COR-L47 (cell line): ENCODE results near the gene GPM6B.
A peak's percentile ranks its signal among the peaks of the same experiment; 100 is the strongest.

Experiments
- DNase-seq: peaks from one replicate; lab custom pipeline; 2025; lab: John Stamatoyannopoulos, UW

Gene GPM6B

DNA sequence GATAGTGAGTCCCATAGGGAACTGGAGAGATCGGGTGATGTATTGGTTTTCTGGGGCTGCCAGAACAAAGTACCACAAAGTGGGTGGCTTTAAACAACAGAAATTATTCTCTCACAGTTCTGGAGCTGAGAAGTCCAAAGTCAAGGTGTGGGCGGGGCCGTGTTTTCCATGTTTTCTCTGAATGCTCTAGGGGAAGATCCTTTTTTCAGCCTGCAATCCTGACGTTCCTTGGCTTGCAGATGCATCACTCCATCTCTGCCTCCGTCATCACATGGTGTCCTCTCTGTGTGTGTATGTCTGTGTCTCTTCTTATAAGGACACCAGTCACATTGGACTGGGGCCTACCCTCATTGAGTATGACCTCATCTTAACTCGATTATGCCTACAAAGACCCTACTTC lies 7.9 kb upstream of the GPM6B start:
- no peak for DNase-seq

DNA sequence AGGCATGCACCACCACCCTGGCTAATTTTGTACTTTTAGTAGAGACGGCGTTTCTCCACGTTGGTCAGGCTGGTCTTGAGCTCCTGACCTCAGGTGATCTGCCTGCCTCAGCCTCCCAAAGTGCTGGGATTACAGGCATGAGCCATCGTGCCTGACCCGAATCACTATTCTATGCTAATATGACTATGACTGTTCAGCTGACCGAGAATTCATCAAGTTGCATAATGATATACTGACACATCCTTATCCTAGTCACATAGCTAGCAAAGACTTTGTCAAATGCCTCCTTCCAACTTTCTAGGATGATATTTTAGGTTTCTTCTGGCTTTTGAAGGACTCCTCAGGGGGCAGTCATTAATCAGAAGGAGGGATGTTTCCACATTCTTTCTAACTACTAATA lies 4.8 kb upstream of the GPM6B start:
- DNase-seq = no peak

DNA sequence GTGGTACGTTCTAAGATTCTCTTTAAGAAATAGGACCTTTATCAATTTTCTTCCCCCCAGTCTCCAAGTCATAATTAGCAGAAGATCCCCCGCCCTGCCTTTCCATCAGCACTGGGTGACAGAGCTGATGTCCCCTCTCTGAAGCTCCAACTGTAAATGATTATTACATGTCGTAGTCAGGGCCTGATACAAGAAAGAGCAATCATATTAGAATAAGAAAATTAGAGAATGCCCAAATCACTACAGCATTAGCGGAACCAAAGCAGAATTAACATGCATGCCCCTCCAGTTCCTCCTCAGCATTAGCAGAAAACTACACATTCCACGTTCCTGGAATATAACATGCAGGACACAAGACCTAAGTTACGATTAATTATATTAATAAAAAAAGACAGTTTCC lies 717 bp downstream of the GPM6B start:
- no peak for DNase-seq

DNA sequence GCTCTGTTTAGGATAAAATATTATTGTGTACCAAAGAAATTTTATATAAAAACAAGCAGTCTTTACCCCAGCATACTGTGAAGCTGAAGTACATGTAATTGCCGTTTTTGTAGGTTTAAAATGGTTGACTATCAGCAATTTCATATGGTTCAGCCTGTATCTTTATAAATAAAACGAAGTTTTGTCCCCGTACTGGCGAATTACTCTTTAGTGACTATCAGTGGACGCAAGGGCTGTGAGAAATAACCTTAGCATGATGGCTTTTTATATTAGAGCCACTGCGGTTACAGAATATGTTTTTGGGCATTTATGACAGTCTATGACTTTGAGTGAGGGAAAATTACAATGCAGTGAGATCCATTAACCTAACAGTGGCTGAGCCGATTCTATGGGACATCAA lies 1.2 kb downstream of the GPM6B start:
- no peak for DNase-seq

DNA sequence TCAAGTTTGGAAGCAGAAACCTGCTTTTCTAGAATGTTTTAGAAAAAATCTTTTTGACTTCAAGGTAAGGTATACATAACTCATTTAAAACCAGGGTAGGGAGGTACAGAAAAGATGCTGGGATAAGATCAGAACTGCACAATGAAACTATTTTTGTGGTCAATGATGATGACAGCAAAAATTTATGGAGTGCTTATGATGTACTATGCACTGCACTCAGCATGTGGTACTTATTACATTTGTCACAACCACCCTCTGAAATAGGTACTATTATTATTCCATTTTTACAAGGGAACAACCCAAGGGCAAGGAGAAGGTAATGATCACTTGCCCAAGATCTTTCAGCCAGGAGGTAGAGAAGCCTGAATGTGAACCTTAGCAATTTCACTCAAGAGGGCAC lies 8.0 kb downstream of the GPM6B start:
- no peak for DNase-seq

DNA sequence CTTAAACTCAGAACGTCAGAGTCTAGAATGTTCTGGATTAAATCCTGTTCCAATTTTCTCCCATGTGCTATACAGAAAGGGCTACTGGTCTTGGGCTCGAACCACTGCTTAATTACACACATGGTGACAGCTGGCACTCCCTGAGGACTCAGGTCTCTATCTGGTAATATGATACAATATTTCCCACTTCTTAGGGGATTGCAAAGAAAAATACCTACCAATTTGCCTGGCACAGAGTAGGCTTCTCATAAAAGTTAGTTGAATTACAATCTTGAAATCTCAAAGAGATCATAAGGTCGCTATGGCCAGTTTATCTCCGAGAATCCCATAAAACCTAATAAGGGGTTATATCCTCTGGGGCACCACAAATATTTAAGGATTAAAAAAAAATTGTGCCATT lies 8.6 kb downstream of the GPM6B start:
- no peak for DNase-seq

DNA sequence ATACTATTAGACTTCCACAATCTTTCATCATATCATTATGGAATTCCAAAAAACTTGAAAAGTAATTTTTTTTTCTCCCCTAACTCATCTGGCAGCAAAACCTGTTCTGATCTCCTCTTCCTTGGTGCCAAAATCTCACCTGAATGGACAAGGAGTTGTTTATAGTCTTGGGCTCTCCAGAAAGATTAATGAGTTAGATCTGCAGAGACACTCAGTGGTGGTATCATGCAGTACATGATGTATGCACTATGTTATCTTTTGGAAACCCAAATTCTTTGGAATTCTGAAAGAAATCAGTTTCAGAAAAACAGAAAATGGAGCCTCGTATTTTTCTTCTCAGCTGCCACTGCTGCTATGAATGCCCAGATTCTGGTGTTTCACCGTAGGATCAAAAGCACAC lies 11.7 kb downstream of the GPM6B start:
- DNase-seq = no peak

DNA sequence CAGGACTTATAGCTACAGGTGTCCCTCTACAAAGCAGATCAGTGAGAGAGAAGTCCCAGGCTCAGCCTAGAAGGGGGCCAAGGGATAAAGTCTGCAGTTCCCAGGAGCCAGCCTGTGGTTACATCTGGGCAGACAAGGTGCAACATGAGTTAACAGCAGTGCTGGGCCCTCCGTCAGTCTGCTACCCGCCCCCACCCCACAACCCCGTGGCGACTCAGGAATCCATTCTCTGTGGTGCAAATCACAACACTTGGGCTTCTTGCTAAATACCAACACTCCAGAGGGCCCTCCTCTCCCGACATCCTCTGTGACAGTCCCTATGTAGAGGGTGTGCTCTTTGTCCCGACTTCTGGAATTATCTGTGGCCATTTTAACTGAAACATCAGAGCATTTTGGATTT lies 13.8 kb downstream of the GPM6B start:
- no peak for DNase-seq

DNA sequence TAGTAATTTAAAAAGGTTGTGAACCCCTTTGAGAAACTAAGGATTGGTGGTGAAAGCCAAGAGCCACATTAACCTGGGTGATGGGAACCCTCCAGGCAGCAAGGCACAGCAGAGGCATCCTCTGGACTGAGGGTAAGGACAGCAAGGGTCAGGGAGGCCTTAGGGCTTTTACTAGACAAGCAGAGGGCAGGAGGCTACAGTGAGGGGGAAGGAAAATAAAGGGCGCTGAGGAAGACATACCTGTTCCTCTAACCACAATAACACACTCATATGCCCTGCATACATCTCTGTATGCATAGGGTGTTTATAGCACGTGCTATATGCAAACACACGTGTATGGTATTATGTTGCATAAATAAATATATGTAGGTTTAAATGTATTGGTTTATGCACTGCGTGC lies 18.7 kb downstream of the GPM6B start:
- no peak for DNase-seq

DNA sequence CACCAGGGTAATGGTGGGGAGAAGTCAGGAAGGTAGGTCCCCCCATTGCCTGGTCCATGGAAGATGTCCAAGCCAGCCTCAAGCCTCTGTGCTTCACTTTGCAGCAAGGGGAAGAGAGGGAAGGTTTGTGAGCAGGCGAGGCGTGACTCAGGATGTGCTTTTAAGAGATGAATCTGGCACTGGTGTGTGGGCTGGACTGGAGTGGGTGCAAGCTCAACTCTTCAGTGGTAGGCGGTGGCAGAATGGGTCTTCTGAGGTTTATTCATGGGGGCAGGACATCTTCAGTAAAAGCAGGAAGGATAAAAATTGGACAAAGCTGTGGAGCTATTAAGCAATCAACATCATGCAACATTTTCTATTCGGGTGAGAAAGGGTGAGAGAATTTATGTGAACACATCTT lies 19.4 kb downstream of the GPM6B start:
- DNase-seq = no peak

DNA sequence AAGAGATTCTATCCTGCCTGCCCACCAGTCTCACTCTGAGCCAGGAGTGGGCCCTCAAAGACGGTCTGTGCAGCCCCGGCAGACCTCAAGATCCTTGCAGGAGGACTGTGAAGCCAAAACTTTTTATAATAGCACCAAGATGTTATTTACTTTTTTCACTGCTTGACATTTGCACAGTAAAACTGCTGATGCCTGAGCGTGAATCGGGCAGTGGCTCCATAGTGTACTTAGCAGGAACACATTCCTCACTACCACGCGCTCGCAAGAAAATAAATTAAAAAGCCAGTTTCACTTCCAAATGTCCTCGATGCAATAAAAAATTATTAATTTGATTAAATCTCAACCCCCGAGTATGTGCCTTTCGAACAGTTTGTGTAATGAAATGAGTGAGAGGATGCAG lies 22.5 kb downstream of the GPM6B start:
- no peak for DNase-seq

DNA sequence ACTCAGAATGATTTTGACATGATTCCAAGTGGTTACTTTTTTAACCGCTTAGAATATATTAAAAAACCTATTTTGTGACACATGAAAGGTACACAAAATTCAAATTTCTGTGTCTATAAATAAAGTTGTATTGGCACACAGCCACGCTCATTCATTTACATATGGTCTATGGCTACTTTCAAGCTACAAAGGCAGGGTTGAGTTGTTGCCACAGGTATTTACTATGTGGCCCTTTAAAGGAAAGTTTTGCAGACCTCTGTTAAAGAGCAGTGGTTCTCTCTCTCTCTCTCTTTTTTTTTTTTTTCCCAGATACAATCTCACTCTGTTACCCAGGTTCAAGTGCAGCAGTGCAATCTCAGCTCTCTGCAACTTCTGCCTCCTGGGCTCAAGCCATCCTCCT lies 23.0 kb downstream of the GPM6B start:
- DNase-seq = no peak

DNA sequence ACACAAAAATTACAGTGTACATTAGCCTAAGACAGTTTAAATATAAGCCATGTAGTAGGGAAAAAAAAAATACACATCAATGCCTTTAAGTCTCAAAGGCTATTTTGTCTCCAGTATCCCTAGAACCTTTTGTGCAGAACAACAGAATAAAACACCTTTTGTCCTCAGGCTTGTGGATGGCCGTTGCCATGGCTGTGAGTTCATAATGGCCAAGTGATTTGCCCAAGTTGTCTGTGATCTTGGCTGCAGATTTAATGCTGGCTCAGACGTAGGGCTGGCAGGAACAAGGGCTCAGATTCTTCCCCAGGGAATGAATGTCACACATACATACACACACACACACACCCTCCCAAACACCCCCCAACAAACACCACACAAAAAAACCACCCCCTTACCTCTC lies 25.3 kb downstream of the GPM6B start:
- peak; percentile 36 for DNase-seq

DNA sequence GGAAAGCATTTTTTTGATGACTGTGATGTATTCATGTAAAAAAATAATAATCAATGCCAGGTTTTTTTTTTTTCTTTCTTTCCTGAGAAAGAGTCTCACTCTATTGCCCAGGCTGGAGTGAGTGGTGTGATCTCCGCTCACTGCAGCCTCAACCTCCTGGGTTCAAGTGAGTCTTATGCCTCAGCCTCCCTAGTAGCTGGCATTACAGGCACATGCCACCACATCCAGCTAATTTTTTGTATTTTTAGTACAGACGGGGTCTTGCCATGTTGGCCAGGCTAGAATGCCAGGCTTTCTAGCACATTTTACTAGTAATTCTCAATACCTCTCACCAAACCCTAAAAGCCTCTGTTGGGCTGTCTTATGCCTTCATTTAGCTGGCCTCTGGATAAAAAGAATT lies 25.7 kb downstream of the GPM6B start:
- DNase-seq = no peak

DNA sequence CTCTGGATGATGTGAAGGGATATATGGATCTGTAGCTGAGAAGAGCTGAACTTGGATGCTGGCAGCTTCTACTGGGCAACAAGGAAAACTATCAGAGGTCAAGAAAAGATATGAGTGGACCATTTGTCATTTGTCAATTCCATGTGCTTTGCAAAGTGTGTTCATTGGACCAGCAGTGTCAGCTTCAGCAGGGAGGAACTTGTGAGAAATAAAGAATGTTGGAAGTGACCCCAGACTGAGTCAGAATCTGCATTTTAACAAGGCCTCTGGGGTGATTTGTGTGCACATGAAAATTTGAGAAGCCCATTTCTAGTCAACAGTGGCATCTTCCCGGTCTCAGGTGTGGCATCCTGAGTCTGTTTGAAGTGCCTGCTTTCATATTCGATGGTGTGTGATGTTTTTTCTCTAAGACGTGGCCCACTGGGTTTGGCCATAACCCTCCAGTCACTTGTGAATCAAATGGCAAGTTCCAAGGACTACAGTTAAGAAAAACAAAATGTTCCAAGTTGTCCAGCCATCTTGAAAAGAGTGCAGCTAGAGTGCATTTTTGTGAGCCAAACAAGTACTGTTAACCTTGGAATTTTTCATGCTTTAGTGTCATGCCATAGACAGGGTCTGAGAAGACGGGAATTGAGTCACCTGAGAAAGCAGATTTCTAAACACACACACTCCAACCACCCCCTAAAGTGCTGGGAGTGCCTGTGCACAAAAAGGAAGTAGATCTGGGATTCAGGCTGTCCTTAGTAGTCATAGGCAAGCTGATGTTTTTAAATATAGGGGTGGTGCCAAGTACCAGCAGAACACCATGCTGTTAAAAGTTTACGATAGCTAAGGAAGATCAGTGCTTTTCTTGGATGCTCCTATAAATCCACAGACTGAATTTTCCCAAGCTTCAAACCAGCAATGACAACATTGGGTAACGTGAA lies 26.4 kb downstream of the GPM6B start:
- DNase-seq = no peak

DNA sequence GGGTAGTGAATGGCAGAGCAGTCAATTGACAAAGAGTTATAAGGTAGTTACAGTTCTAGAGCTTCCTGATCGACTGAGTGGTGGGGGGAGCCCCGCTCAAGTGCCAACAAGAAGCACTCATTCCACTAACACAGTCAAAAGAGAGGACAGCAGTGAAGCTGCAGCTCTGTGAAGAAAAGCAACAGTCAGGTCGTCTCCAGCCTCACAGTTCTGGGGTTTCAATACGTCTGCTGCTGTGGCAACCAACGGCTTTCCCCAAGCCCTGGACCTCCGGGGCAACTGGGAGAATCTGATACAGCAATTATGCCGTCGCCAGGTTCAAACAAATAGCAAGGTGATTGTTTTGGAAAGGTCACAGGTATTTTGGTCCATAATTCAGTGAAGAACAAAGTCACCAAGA lies 30.8 kb downstream of the GPM6B start:
- DNase-seq = peak; percentile 61

DNA sequence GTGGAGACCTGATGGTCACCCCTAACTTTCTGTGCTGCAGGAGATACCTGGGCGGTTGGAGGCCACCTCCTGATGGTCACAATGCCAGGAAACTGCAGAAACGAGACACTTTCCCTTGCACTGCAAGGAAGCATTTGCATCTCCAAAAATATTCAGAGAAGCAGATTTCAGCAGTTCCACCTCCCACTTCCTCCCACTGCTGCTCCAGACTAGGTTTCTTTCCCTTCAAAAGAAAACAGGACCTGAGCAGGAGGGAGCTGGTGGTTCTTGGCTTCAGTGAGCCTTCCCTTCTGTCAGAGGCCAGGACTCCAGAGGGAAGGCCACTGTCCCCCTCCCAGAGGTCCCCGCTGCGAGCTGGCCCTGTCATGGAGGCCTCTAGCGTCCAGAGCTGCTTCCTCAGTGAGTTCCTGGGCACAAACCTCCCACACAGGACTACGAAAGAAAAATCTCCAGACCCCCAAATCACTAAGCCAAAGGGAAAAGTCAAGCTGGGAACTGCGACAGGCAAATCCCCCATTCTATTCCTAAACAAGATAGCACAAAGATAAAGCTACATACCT lies 35.9 kb downstream of the GPM6B start:
- DNase-seq = no peak

DNA sequence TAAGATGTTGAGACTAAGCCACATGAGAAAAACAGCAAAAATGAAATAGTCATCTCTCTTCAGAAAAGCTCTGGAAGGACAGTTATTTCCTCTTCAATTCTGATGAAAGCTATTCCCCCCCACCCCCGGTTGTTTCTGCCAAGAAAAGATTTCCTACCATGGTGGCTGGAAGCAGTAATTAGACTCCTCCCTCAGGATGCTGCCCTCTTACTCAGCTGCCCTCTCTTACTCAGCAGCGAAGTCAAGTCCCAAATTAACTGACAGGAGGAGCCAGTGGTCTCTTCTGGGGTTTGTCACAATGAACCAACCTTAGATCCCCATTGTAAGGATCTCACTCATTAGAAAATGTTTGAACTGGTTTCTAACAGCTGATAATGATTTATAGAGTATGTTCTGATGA lies 38.0 kb downstream of the GPM6B start:
- no peak for DNase-seq

DNA sequence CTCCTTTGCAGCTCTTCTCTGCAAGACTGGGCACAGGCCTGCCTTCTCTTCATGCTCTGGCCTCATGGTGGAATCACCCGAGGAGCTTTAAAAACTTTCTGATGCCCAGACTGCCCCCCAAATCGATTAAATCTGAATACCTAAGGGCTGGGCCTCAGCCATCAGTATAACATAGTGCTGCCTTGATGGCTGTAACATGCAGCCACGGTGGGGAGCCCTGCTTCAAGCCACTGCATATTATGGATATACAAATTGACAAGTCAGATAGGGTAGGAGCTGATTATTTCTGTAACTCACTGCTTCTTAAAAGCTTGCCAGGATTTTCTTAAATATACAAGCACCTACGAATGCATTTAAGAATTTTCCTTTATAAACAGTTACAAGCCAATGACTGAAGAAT lies 40.5 kb downstream of the GPM6B start:
- DNase-seq = no peak

DNA sequence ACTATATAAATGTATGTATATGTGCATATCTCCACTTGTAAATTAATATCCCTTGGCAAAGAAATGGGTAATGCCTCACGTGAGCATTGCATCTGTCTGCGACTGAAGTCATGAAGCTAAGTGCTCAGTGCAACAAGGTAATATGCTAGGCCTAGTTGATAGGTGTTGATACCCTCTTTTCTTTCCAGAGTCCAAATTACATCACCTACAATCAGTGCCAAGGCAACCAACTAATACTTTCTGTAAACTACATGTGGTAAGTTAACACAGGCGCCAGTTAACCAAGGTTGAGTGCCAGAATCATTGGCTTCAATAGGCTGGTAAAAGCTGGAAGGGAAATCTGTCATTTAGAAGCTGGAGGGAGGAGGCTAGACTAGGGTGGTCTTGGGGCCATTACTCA lies 41.1 kb downstream of the GPM6B start:
- DNase-seq = no peak

DNA sequence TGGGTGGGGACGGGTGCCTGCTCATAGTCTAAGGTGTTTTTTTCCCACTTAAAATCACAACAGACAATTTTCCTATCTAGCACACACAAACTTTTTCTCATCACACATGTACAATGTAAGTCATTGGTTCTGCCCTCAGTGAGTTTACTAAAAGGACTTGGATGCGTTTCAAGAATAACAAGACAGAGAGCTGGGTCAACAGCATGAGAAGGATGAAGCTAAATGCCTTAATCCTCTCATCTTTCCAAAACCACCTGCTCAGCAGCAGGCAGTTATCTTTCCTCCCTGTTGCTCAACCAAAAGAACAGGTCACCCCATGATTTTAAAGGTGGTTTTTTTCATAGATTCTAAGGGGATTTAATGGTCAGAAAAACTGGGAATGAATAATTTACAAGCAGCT lies 42.2 kb downstream of the GPM6B start:
- no peak for DNase-seq

DNA sequence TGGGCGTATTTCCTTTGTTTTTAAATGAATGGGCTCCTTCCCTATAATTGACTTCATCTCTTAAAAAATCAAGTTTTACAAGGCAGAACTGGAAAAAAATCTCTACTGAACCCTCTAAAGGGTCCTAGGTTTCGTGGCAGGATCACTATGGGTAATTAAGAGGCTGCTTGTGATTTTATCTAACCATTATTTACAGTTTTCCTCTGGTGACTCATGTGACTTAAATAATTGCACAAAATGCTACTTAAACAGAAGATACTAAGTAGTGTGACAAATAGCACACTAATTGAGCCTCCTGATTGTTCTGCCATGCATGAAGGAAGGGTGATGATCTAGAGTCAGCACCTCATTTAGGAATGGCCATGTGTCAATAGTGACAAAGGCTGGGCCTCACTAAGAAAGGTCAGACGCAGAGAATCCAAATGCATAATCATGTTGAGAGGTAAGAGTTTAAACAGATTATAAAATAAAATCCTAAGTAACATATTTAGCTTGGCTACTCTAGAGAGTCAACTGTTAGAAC lies 46.8 kb downstream of the GPM6B start:
- DNase-seq = peak; percentile 48

DNA sequence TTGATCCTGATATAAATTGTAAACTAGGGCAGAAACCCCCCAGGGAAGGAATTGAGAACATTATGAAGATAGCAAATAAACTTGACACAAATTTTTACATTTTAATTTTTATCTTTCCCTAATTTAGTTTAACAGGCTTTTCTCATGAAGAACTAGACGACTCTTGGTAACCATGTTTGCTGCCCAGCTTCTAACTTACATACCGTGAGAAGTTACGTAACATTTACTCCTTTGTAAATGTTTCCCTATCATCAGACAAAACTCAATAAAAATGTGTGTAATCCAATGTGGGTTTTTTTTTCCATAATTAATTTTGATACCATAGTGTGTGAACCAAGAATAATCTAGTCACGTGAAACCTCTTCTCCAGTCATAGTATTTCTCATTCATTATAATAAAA lies 48.0 kb downstream of the GPM6B start:
- DNase-seq = no peak

DNA sequence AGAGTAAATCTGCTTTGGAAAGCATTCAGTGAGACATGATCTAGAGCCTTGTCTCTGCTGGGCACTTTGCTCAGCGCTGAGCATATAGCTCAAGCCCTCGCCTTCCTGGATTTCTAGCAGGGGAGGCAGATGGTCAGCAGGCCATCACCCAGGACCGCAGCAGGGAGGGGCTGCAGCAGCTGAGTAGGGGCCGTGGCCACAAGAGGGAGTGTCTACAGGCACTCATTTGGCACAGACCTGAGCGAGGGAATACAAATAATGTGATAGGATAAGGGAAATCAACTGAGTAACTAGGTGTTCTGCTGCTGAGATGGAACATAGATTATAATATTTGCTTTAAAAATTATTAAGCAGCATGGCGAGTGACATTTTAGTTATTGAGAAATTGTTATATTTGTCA lies 52.1 kb downstream of the GPM6B start:
- peak; percentile 40 for DNase-seq
